HEK293 (cell line): Measurements from ENCODE around the gene PIGR.

Experiments used
- CTCF ChIA-PET: fragments of 350-600 bp; formaldehyde crosslinking; extraction: SDS; loops from one replicate; lab custom pipeline; 2021; ENCODE audit warnings: antibody characterized with exemption; lab: Yijun Ruan, JAX
- POLR2A ChIA-PET: fragments of 300-600 bp; formaldehyde crosslinking; extraction: SDS; loops from one replicate; lab custom pipeline; 2020; ENCODE audit warnings: antibody characterized with exemption, inconsistent platforms; lab: Yijun Ruan, JAX
- H3K27ac ChIP-seq: fragments of 200-500 bp; sonication (Bioruptor generic); 2 replicates; pipeline ENCODE4 v1.5.1; 2014; ENCODE audit warnings: low read depth, low read length, control low read depth, inconsistent platforms; ENCODE audit errors: extremely low read depth
- H3K36me3 ChIP-seq, 2 experiments: fragments of 200-500 bp in 1 of 2; sonication (Bioruptor generic) in 1 of 2; 1 replicate in 1 of 2; 2 replicates in 1 of 2; pipeline ENCODE4 v1.5.1; 2014 to 2017; ENCODE audit warnings: inconsistent platforms in 2 of 2, low read length in 2 of 2; ENCODE audit not compliant: control insufficient read depth in 2 of 2, insufficient read depth in 1 of 2
- H3K4me1 ChIP-seq: fragments of 200-500 bp; sonication (Bioruptor generic); 2 replicates; pipeline ENCODE4 v1.5.1; 2014; ENCODE audit warnings: mild to moderate bottlenecking, low read length, inconsistent platforms; ENCODE audit not compliant: control insufficient read depth, insufficient read depth
- H3K4me3 ChIP-seq: 2 replicates; pipeline ENCODE4 v1.5.1; 2011; ENCODE audit warnings: low read depth, mild to moderate bottlenecking, control low read depth, low read length, moderate library complexity
- H3K9me3 ChIP-seq: fragments of 200-500 bp; sonication (Bioruptor generic); 2 replicates; pipeline ENCODE4 v1.5.1; 2014; ENCODE audit warnings: low read depth, low read length, inconsistent platforms; ENCODE audit not compliant: control insufficient read depth, insufficient read depth
- GLIS2 ChIP-seq: fragments of 450-650 bp; formaldehyde crosslinking; IDR thresholded peaks from 2 replicates; pipeline ENCODE4 v1.5.1; 2016; ENCODE audit warnings: missing biosample characterization, missing genetic modification characterization
- KLF7 ChIP-seq: fragments of 450-650 bp; formaldehyde crosslinking; IDR thresholded peaks from 2 replicates; pipeline ENCODE4 v1.5.1; 2016; ENCODE audit warnings: missing biosample characterization, missing genetic modification characterization, borderline replicate concordance
- MYNN ChIP-seq: fragments of 450-650 bp; formaldehyde crosslinking; IDR thresholded peaks from 2 replicates; pipeline ENCODE4 v1.5.1; 2016; ENCODE audit warnings: missing biosample characterization, missing genetic modification characterization, borderline replicate concordance
- PRDM1 ChIP-seq: fragments of 450-650 bp; formaldehyde crosslinking; IDR thresholded peaks from 2 replicates; pipeline ENCODE4; 2016; ENCODE audit warnings: missing biosample characterization, missing genetic modification characterization
- SP2 ChIP-seq: fragments of 450-650 bp; formaldehyde crosslinking; IDR thresholded peaks from 2 replicates; pipeline ENCODE4 v1.5.1; 2016; ENCODE audit warnings: missing biosample characterization, missing genetic modification characterization
- ZBTB21 ChIP-seq: fragments of 450-650 bp; formaldehyde crosslinking; IDR thresholded peaks from 2 replicates; pipeline ENCODE4 v1.5.1; 2017; ENCODE audit warnings: missing biosample characterization, missing genetic modification characterization
- ZBTB49 ChIP-seq: fragments of 450-650 bp; formaldehyde crosslinking; IDR thresholded peaks from 2 replicates; pipeline ENCODE4 v1.5.1; 2016; ENCODE audit warnings: missing biosample characterization, missing genetic modification characterization, low read depth
- ZFP37 ChIP-seq: fragments of 450-650 bp; formaldehyde crosslinking; IDR thresholded peaks from 2 replicates; pipeline ENCODE4 v1.5.1; 2016; ENCODE audit warnings: missing biosample characterization, missing genetic modification characterization
- ZNF169 ChIP-seq: fragments of 450-650 bp; formaldehyde crosslinking; IDR thresholded peaks from 2 replicates; pipeline ENCODE4 v1.5.1; 2016; ENCODE audit warnings: missing biosample characterization, missing genetic modification characterization
- ZNF2 ChIP-seq: fragments of 450-650 bp; formaldehyde crosslinking; IDR thresholded peaks from 2 replicates; pipeline ENCODE4 v1.5.1; 2016; ENCODE audit warnings: missing biosample characterization, missing genetic modification characterization
- ZNF211 ChIP-seq: fragments of 450-650 bp; formaldehyde crosslinking; IDR thresholded peaks from 2 replicates; pipeline ENCODE4 v1.5.1; 2016; ENCODE audit warnings: low read depth, missing biosample characterization, missing genetic modification characterization
- ZNF221 ChIP-seq: fragments of 450-650 bp; formaldehyde crosslinking; IDR thresholded peaks from 2 replicates; pipeline ENCODE4 v1.5.1; 2017; ENCODE audit warnings: missing biosample characterization, missing genetic modification characterization, borderline replicate concordance
- ZNF311 ChIP-seq: fragments of 450-650 bp; formaldehyde crosslinking; IDR thresholded peaks from 2 replicates; pipeline ENCODE4 v1.5.1; 2017; ENCODE audit warnings: missing biosample characterization, missing genetic modification characterization, borderline replicate concordance
- ZNF341 ChIP-seq: fragments of 450-650 bp; formaldehyde crosslinking; IDR thresholded peaks from 2 replicates; pipeline ENCODE4; 2016; ENCODE audit warnings: low read depth, missing biosample characterization, missing genetic modification characterization
- ZNF391 ChIP-seq: fragments of 450-650 bp; formaldehyde crosslinking; IDR thresholded peaks from 2 replicates; pipeline ENCODE4 v1.5.1; 2016; ENCODE audit warnings: low read depth, missing biosample characterization, missing genetic modification characterization, borderline replicate concordance
- ZNF416 ChIP-seq: fragments of 450-650 bp; formaldehyde crosslinking; IDR thresholded peaks from 2 replicates; pipeline ENCODE4 v1.5.1; 2016; ENCODE audit warnings: missing biosample characterization, missing genetic modification characterization
- ZNF544 ChIP-seq: fragments of 450-650 bp; formaldehyde crosslinking; IDR thresholded peaks from 2 replicates; pipeline ENCODE4 v1.5.0; 2017; ENCODE audit warnings: missing biosample characterization, missing genetic modification characterization
- ZNF549 ChIP-seq: fragments of 450-650 bp; IDR thresholded peaks from 2 replicates; pipeline ENCODE4 v1.5.1; 2018; ENCODE audit warnings: missing biosample characterization, missing genetic modification characterization, mild to moderate bottlenecking, inconsistent platforms, moderate library complexity
- ZNF558 ChIP-seq: fragments of 450-650 bp; formaldehyde crosslinking; IDR thresholded peaks from 2 replicates; pipeline ENCODE4 v1.5.1; 2016; ENCODE audit warnings: missing biosample characterization, missing genetic modification characterization
- ZNF621 ChIP-seq: fragments of 450-650 bp; formaldehyde crosslinking; IDR thresholded peaks from 2 replicates; pipeline ENCODE4 v1.5.1; 2017; ENCODE audit warnings: missing biosample characterization, missing genetic modification characterization
- ZNF777 ChIP-seq: fragments of 450-650 bp; formaldehyde crosslinking; IDR thresholded peaks from 2 replicates; pipeline ENCODE4 v1.5.1; 2017; ENCODE audit warnings: missing biosample characterization, missing genetic modification characterization, borderline replicate concordance

PIGR gene

DNA sequence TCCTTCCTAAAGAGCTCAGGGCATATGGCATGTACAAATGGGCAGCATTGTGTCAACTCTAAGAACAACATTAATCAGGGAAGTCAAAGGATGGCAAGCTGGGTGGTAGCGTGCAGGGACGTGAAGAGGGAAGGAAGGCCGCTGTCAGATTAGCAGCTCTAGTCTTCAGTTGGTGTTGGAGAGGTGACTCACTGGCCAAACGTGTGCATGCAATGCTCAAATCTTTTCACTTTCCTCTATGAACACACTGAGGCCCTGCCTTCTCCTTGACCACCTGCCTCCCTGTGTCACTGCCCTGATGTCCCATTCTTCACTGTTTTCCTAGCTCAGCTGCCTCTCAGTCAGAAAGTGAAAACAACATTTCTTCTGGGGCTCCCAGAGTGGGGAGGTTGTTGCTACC is 5.9 kb upstream of the PIGR start:
- H3K27ac ChIP-seq, result no peak overlapping the region
- H3K9me3 ChIP-seq, result no peaks in the 10 kb centered on the region
- ChIA-PET CTCF (interaction anchor here (0.5 to 1.5 kb wide), 4 partner anchors 16 to 219 kb away, joined by 3 to 7 read pairs (median 4); no protein-coding TSS in a partner anchor), POLR2A (no interaction called here)
- no peak for TF ChIP-seq ZBTB49 (tag by site-specific recombination)
- no peak for TF ChIP-seq ZBTB21 (tag by site-specific recombination)
- TF ChIP-seq ZNF169 (tag by site-specific recombination), result no peak
- no peak for TF ChIP-seq ZNF2 (tag by site-specific recombination)
- TF ChIP-seq SP2, result no peak
- TF ChIP-seq ZNF311 (tag by site-specific recombination), result no peak
- TF ChIP-seq ZNF558 (tag by site-specific recombination), result no peak
- no peak for TF ChIP-seq KLF7 (tag by site-specific recombination)
- no peak for TF ChIP-seq ZFP37 (tag by site-specific recombination)
- TF ChIP-seq MYNN (tag by site-specific recombination), result no peak
- no peak for TF ChIP-seq ZNF777 (tag by site-specific recombination)
- no peak for TF ChIP-seq ZNF211 (tag by site-specific recombination)
- TF ChIP-seq ZNF621 (tag by site-specific recombination), result no peak
- TF ChIP-seq ZNF416 (tag by site-specific recombination), result no peak
- TF ChIP-seq ZNF544 (tag by site-specific recombination), result no peak
- TF ChIP-seq ZNF549 (tag by site-specific recombination), result no peak
- TF ChIP-seq ZNF341, result no peak
- no peak for TF ChIP-seq GLIS2 (tag by site-specific recombination)
- no peak for TF ChIP-seq ZNF221 (tag by site-specific recombination)
- no peak for TF ChIP-seq PRDM1 (tag by site-specific recombination)
- H3K36me3 ChIP-seq, result no peaks in the 10 kb centered on the region
- no peak overlapping the region for H3K4me3 ChIP-seq
- no peaks in the 10 kb centered on the region for H3K4me1 ChIP-seq

- no peak overlapping the region for H3K27ac ChIP-seq
- no peaks in the 10 kb centered on the region for H3K4me1 ChIP-seq
- CTCF ChIA-PET, result interaction anchor here (1.2 to 2.8 kb wide), 4 partner anchors 16 to 40 kb away, joined by 3 to 13 read pairs (median 6); no protein-coding TSS in a partner anchor
- no peak overlapping the region for H3K4me3 ChIP-seq
- no peaks in the 10 kb centered on the region for H3K9me3 ChIP-seq
- TF ChIP-seq ZNF391 (tag by site-specific recombination), result no peak
- TF ChIP-seq, all 188 proteins: peak for 0
- H3K36me3 ChIP-seq, result no peaks in the 10 kb centered on the region
- POLR2A ChIA-PET, result interaction anchor here (0.7 kb wide), 1 partner anchor 263 kb away, joined by 7 read pairs; no protein-coding TSS in a partner anchor
These were observed 5.2 kb upstream of the PIGR start for GRCh38 chr1:206951318-206952100.
